Smooth muscle cell (in vitro differentiated cells): ENCODE results near the gene FUOM. TPM values are rescaled to one million over a fixed set of nuclear protein-coding genes. Genes with fewer than 3 reads are reported as not detected.

Experiments
- DNase-seq: peaks from one replicate; lab custom pipeline; 2025; ENCODE audit not compliant: unreplicated experiment; lab: John Stamatoyannopoulos, UW
- H2AFZ ChIP-seq: fragments of 200-600 bp; sonication (generic); 2 replicates; pipeline ENCODE4 v1.6.0; 2016; ENCODE audit warnings: antibody characterized with exemption, low read depth, mild to moderate bottlenecking
- H3F3A ChIP-seq: fragments of 200-600 bp; sonication (generic); 2 replicates; pipeline ENCODE4 v1.6.0; 2017; ENCODE audit warnings: antibody characterized with exemption, low read depth
- H3K27ac ChIP-seq: fragments of 200-600 bp; sonication (generic); 2 replicates; pipeline ENCODE4 v1.5.1; 2016; ENCODE audit warnings: low read depth, mild to moderate bottlenecking
- H3K27me3 ChIP-seq: fragments of 200-600 bp; sonication (generic); 2 replicates; pipeline ENCODE4 v1.6.1; 2016; ENCODE audit warnings: low read depth, mild to moderate bottlenecking
- H3K36me3 ChIP-seq: fragments of 200-600 bp; sonication (generic); 2 replicates; pipeline ENCODE4 v1.5.1; 2016; ENCODE audit warnings: low read depth
- H3K4me1 ChIP-seq: fragments of 200-600 bp; sonication (generic); 2 replicates; pipeline ENCODE4 v1.5.1; 2016; ENCODE audit warnings: low read depth
- H3K4me2 ChIP-seq: fragments of 200-600 bp; sonication (generic); 2 replicates; pipeline ENCODE4 v1.6.0; 2016; ENCODE audit warnings: mild to moderate bottlenecking
- H3K4me3 ChIP-seq: fragments of 200-600 bp; sonication (generic); 2 replicates; pipeline ENCODE4 v1.5.1; 2016; ENCODE audit warnings: mild to moderate bottlenecking
- H3K79me2 ChIP-seq: fragments of 200-600 bp; sonication (generic); 2 replicates; pipeline ENCODE4 v1.6.0; 2016; ENCODE audit warnings: low read depth, mild to moderate bottlenecking
- H3K9ac ChIP-seq: fragments of 200-600 bp; sonication (generic); 2 replicates; pipeline ENCODE4 v1.6.0; 2016; ENCODE audit warnings: low read depth
- H3K9me3 ChIP-seq: fragments of 200-600 bp; sonication (generic); replicated peaks from 2 replicates; pipeline ENCODE4 v1.5.1; 2016; ENCODE audit warnings: low read depth
- H4K20me1 ChIP-seq: fragments of 200-600 bp; sonication (generic); 2 replicates; pipeline ENCODE4 v1.6.0; 2016; ENCODE audit warnings: low read depth
- WGBS: methylation state at CpG from one replicate; pipeline ENCODE4 v1.1.7; 2016; ENCODE audit warnings: low lambda C conversion rate; 5-methylcytosine and 5-hydroxymethylcytosine counted together
- polyA plus RNA-seq: library from polyadenylated mRNA; unstranded; fragments of >200 nt; fragmentation: Nextera tagmentation; extraction: Ambion mirVana; gene quantifications from 2 replicates; pipeline ENCODE4 v1.2.1, GENCODE V29; 2016
- total RNA-seq: library from RNA; depleted of rRNA; stranded (reverse); fragments of >200 nt; gene quantifications from 2 replicates; pipeline ENCODE4 v1.2.3, GENCODE V29; 2014
- TF ChIP-seq, protein P1 (sequence below): fragments of 200-600 bp; sonication (generic); IDR thresholded peaks from 2 replicates; pipeline ENCODE4 v1.5.1; 2017; ENCODE audit warnings: borderline replicate concordance, mild to moderate bottlenecking, antibody characterized with exemption; ENCODE audit not compliant: insufficient read depth, poor library complexity, severe bottlenecking

FUOM gene
- total and polyA plus RNA-seq, 2 experiments from 2014 or later = 19.5 to 46.7 TPM

DNA sequence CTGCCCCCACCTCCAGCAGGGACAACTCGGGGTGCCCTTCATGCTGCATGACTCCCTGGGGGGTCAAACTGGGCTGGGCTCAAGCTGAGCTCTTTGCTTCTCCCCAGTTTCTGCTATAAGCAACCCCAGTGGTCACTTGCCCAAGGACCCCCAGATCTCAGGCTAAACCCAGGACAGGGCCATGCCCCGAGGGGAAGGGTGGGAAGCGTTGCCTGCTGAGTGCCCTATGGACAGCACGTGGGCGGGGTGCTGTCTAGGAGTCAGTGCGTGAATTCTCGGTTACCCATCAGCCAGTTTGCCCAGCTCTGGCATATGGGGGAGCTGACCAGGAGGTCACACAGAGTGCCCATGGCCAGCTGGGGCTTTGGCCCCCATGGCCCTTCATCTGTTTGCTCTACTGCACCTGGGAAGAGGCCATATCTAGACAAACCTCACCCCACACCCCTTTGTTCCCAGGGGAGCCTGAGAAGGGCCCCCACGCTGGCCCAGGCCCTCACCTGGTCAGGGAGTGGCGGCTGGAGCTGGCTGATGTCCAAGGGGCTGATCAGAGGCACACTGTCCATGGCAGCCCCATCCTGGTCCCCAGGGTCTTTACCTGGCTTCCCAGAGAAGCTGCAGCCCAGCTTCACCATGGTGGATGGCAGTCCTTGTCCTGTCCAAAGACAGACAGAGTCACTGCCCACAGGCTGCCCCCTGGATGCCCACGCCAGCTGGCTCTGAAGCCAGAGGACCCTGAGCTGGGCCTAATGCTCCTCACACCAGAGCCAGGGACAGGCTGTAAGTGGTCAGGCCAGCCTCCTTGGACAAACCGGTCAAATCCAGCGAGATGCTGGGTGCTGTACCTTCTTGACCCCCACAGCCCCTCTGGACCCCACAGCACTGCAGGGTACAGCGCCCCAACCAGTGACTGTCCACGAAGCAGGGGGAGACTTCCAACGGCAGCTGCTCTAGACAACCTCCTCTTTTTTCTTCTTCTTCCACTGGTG, 29.2 kb downstream of the FUOM start:
- Histone ChIP-seq H3K4me1 (peaks cover 12% of the 10 kb centered on the region), H3K27me3 (peaks cover 60% of the 10 kb centered on the region), H3K9ac (no peak overlapping the region), H2AFZ (no peak overlapping the region), H3K4me3 (no peak overlapping the region), H3K9me3 (no peaks in the 10 kb centered on the region), H3K27ac (no peak overlapping the region), H3F3A (no peaks in the 10 kb centered on the region), H4K20me1 (no peaks in the 10 kb centered on the region), H3K36me3 (no peaks in the 10 kb centered on the region), H3K79me2 (no peaks in the 10 kb centered on the region), H3K4me2 (no peak overlapping the region)
- TF ChIP-seq, protein P1, sequence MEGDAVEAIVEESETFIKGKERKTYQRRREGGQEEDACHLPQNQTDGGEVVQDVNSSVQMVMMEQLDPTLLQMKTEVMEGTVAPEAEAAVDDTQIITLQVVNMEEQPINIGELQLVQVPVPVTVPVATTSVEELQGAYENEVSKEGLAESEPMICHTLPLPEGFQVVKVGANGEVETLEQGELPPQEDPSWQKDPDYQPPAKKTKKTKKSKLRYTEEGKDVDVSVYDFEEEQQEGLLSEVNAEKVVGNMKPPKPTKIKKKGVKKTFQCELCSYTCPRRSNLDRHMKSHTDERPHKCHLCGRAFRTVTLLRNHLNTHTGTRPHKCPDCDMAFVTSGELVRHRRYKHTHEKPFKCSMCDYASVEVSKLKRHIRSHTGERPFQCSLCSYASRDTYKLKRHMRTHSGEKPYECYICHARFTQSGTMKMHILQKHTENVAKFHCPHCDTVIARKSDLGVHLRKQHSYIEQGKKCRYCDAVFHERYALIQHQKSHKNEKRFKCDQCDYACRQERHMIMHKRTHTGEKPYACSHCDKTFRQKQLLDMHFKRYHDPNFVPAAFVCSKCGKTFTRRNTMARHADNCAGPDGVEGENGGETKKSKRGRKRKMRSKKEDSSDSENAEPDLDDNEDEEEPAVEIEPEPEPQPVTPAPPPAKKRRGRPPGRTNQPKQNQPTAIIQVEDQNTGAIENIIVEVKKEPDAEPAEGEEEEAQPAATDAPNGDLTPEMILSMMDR = no peak
- DNase-seq = no peak
- 89% methylated on average over 15 of the region's 15 CpGs for WGBS

DNA sequence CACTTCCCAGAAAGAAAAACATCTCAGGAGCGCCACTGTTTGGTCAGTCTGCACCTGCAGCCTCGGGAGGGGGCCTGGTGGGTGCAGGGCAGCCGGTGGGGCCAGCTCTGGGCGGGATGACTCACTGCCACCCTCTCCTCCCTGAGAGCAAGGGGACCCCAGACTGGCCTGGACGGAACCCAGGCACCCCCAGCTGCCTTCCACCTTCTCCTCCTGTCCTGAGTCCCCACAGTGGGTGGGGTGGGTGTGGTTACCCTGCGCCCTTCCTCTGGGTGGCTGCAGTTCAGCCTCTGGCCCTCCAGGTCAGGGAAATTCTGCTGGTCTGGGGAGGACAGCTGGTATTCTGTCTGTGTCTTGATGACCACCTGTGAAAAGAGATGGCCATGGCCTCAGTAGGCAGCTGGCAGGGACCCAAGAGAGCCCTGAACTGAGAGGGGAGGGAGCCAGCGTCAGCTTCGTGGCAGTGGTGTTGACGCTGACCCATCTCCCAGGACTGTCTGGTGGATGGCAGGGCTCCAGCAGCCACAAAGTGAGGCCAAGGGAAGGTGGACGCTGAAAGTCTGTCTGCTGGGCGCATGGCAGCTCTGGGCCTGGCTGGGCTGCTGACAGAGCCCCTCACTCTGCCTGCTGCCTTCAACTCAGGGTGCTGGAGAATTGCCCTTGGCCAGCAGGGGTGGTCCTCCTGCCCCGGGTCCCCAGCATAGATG, 30.0 kb downstream of the FUOM start:
- TF ChIP-seq, protein P1 = no peak

DNA sequence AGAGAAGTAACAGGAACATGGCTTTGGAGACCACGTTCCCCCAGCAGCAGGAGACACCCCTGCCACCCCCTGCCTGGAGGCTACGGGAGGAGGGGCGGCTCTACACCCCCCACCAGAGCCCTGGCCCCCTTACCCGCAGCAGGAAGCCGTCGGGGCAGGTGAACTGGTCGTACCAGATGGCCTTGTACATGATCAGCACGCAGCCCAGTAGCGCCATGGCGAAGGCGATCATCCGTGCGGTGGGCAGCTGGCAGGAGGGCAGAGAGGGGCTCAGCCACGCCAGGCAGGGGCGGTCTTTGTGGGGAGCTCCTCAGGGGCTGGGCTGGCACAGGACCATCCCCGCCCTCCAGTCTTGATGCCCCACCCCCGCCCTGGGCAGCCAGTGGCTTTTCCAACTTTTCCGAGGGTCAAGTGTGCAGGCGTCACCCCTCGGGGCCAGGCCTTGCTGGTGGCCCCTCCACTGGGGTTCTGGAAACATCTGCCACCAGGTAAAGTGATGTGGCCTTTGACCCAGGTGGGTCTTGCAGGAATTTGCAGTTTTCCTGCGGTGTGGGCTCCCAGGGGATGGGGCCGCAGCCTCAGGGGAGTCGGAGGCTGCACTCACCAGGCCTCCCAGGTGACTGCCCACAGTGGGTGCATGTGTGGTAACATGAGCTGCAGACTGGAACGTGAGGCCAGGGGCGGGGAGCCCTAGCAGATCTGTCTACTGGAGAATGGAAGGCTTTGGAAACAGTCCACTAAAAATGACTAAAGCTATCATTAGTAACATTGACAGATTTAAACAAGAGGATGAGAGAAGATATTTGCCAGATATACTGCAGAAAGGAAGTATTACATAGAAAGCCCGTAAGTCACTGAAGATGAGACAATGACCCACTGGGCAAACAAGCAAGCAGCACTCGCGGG, 30.8 kb downstream of the FUOM start:
- Histone ChIP-seq H2AFZ (no peak overlapping the region), H3K4me2 (no peak overlapping the region), H3F3A (no peaks in the 10 kb centered on the region), H3K27ac (no peak overlapping the region), H3K4me1 (peaks cover 12% of the 10 kb centered on the region), H3K27me3 (peaks cover 46% of the 10 kb centered on the region), H3K9me3 (no peaks in the 10 kb centered on the region), H3K4me3 (no peak overlapping the region), H3K36me3 (no peaks in the 10 kb centered on the region), H3K9ac (no peak overlapping the region), H3K79me2 (no peaks in the 10 kb centered on the region), H4K20me1 (no peaks in the 10 kb centered on the region)
- WGBS = 75% methylated on average over 28 of the region's 28 CpGs
- DNase-seq = no peak
- TF ChIP-seq, protein P1 = no peak

More for the DNA sequence above, 30.0 kb downstream of the FUOM start:
- Histone ChIP-seq H3F3A (no peaks in the 10 kb centered on the region), H3K79me2 (no peaks in the 10 kb centered on the region), H4K20me1 (no peaks in the 10 kb centered on the region), H3K4me3 (no peak overlapping the region), H3K27me3 (peaks cover 54% of the 10 kb centered on the region), H2AFZ (no peak overlapping the region), H3K4me1 (peaks cover 12% of the 10 kb centered on the region), H3K4me2 (no peak overlapping the region), H3K36me3 (no peaks in the 10 kb centered on the region), H3K9me3 (no peaks in the 10 kb centered on the region), H3K9ac (no peak overlapping the region), H3K27ac (no peak overlapping the region)
- DNase-seq = no peak
- WGBS = 69% methylated on average over 12 of the region's 12 CpGs
